Measurements from ENCODE around the gene GSDME.

GSDME gene

GRCh38 chr7:24757353-24758275 is at the start of gene GSDME:
TSS of gene GSDME (minus strand) at chr7:24757464. CDS start at chr7:24749774, 7,690 bp downstream.
- H3K27ac ChIP-seq, result no peak within 1 kb of the TSS

DNA sequence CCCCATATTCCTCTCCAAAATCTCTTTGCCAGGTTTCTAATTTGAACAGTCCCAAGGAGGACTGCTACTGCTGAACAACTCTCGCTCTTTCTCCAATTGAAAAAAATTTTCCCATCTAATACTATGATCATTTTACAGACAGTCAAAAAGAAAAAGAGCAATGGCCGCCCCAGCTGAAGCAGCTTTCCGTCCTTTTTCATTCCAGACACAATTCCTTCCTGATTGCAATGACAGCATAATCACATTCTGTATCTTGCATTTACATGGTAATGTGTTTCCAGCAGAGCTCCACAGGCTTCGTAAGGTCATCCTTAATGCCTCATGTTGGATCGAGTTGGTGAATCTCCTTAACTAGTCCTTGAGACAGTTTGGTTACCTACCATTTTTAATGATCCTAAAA is 45.0 kb upstream of the GSDME start:
- no peak overlapping the region for H3K27ac ChIP-seq
- TF ChIP-seq CTCF (IDR thresholded peaks at IDR 0.05) (no peak), ZFX (IDR thresholded peaks at IDR 0.05; ENCODE audit: borderline replicate concordance) (no peak)

More at GRCh38 chr7:24757353-24758275, at the start of gene GSDME:
- TF ChIP-seq CTCF (IDR thresholded peaks at IDR 0.05) (no peak), ZFX (IDR thresholded peaks at IDR 0.05; ENCODE audit: borderline replicate concordance) (no peak)

GRCh38 chr7:24801883-24802282 is 44.6 kb upstream of the GSDME start:
- H3K27ac ChIP-seq, result no peak overlapping the region
- TF ChIP-seq CTCF (IDR thresholded peaks at IDR 0.05) (no peak), ZFX (IDR thresholded peaks at IDR 0.05; ENCODE audit: borderline replicate concordance) (no peak)

DNA sequence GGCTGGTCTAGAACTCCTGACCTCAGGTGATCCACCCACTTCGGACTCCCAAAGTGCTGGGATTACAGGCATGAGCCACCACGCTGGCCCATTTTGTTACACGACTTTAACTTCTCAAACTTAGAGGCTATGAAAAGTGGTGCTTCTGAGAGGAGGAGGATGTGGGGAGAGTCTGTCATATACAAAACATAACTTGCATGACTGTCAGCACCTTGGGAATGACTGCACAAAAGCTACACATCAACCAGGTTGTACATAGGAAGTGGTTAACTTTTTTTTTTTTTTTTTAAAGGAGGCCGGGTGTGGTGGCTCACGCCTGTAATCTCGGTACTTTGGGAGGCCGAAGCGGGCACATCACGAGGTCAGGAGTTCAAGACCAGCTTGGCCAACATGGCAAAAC is 43.4 kb upstream of the GSDME start:
- no peak for TF ChIP-seq CTCF (IDR thresholded peaks at IDR 0.05)
- TF ChIP-seq ZFX (IDR thresholded peaks at IDR 0.05; ENCODE audit: borderline replicate concordance), result no peak
- no peak overlapping the region for H3K27ac ChIP-seq

GRCh38 chr7:24800073-24800472 is 42.8 kb upstream of the GSDME start:
- TF ChIP-seq CTCF (IDR thresholded peaks at IDR 0.05) (no peak), ZFX (IDR thresholded peaks at IDR 0.05; ENCODE audit: borderline replicate concordance) (no peak)

DNA sequence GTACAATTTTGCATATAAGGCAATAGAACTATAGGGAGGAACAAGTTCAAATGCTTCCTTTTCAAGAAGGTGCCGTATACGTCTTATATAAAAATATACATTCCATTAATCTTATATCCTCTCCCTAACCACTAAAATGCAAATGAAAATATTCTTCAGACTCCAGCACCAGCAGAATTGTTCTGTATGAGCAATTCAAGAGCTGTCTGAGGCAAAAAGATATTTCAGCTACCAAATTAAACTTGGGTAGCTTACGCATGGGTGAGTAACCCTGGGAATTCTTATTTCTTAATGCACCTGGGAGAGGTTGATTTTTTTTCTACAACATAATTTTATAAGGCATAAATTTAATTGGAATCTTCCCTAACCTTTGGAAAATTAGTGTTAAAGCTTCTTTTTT is 42.2 kb upstream of the GSDME start:
- no peak overlapping the region for H3K27ac ChIP-seq
- no peak for TF ChIP-seq ZFX (IDR thresholded peaks at IDR 0.05; ENCODE audit: borderline replicate concordance)

More at GRCh38 chr7:24800073-24800472, 42.8 kb upstream of the GSDME start:
- H3K27ac ChIP-seq, result no peak overlapping the region

DNA sequence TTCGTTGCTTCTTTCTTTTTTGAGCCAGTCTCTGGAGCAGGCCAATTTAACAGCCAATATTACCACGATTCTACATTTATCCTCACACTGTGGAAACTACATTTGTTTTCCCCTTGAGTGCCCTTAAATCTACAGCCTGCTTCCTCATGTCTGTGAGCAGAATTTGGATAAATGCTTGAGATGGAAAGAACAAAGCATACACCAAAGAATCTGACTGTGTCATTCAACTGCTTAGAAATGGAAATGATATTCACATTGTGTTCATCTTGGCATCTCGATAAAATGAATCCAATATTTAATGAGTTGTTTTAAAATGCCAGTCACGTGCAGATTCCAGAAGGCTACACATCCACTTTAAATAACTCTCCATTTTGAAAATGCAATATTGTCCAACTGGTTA is 41.0 kb upstream of the GSDME start:
- no peak overlapping the region for H3K27ac ChIP-seq
- TF ChIP-seq CTCF (IDR thresholded peaks at IDR 0.05), result no peak
- no peak for TF ChIP-seq ZFX (IDR thresholded peaks at IDR 0.05; ENCODE audit: borderline replicate concordance)
